IMR-90 (cell line): ENCODE results near the gene CLIC3. TPM values are rescaled to one million over a fixed set of nuclear protein-coding genes. Genes with fewer than 3 reads are reported as not detected.

Experiments used
- ATAC-seq: fragments of 200-7000 bp; cut with Tn5 transposase; 2 replicates; pipeline ENCODE4 v1.9.1; 2020; ENCODE audit warnings: low read depth, mild to moderate bottlenecking, moderate library complexity
- BruUV-seq: library from RNA; stranded (reverse); fragments of 400-500 nt; replicated peaks from 2 replicates; lab custom pipeline; 2021; lab: Mats Ljungman, UMichigan
- CTCF ChIA-PET: fragments of 300-600 bp; formaldehyde crosslinking; extraction: SDS; loops from one replicate; lab custom pipeline; 2021; ENCODE audit warnings: antibody characterized with exemption; lab: Yijun Ruan, JAX
- POLR2A ChIA-PET: fragments of 300-600 bp; sonication (Branson Sonifier 250); formaldehyde crosslinking; loops from one replicate; lab custom pipeline; 2022; ENCODE audit warnings: antibody characterized with exemption; ENCODE audit not compliant: unreplicated experiment; lab: Charles Lee
- DNase-seq: peaks from one replicate; pipeline ENCODE4 v3.0.0; 2013
- H2AFZ ChIP-seq: replicated peaks from 2 replicates; pipeline ENCODE3; 2013; ENCODE audit warnings: low read length, mild to moderate bottlenecking; ENCODE audit not compliant: poor library complexity
- H2AK5ac ChIP-seq: 2 replicates; pipeline ENCODE4 v1.6.1; 2013; ENCODE audit warnings: low read depth, low read length, inconsistent platforms
- H2AK9ac ChIP-seq: replicated peaks from 2 replicates; pipeline ENCODE3; 2013; ENCODE audit warnings: mild to moderate bottlenecking, low read depth, low read length, moderate library complexity; ENCODE audit not compliant: poor library complexity
- H2BK120ac ChIP-seq: 2 replicates; pipeline ENCODE4 v1.6.1; 2013; ENCODE audit warnings: low read depth, low read length, inconsistent platforms
- H2BK15ac ChIP-seq: 3 replicates; pipeline ENCODE4 v1.6.1; 2013; ENCODE audit warnings: low read depth, low read length, inconsistent platforms
- H2BK20ac ChIP-seq: 2 replicates; pipeline ENCODE4 v1.6.1; 2013; ENCODE audit warnings: low read depth, mild to moderate bottlenecking, inconsistent platforms, low read length, moderate library complexity
- H2BK5ac ChIP-seq: 2 replicates; pipeline ENCODE4 v1.6.1; 2013; ENCODE audit warnings: mild to moderate bottlenecking, low read depth, low read length, inconsistent platforms; ENCODE audit not compliant: poor library complexity, severe bottlenecking
- H3K14ac ChIP-seq: replicated peaks from 2 replicates; pipeline ENCODE4 v1.6.1; 2013; ENCODE audit warnings: low read depth, low read length, inconsistent platforms
- H3K18ac ChIP-seq: 2 replicates; pipeline ENCODE4 v1.6.1; 2013; ENCODE audit warnings: low read depth, low read length, control low read depth
- H3K23ac ChIP-seq: 2 replicates; pipeline ENCODE4 v1.6.1; 2013; ENCODE audit warnings: low read depth, low read length, inconsistent platforms
- H3K27ac ChIP-seq: 2 replicates; pipeline ENCODE4 v1.5.1; 2013; ENCODE audit warnings: mild to moderate bottlenecking, control low read depth, low read length; ENCODE audit not compliant: insufficient read depth
- H3K27me3 ChIP-seq: 2 replicates; pipeline ENCODE4 v1.6.1; 2013; ENCODE audit warnings: low read length; ENCODE audit not compliant: control insufficient read depth, insufficient read depth
- H3K36me3 ChIP-seq: 2 replicates; pipeline ENCODE4 v1.6.1; 2013; ENCODE audit warnings: low read length, mixed read lengths; ENCODE audit not compliant: control insufficient read depth, insufficient read depth
- H3K4ac ChIP-seq: 2 replicates; pipeline ENCODE4 v1.6.1; 2013; ENCODE audit warnings: low read depth, low read length, inconsistent platforms
- H3K4me1 ChIP-seq: 2 replicates; pipeline ENCODE4 v1.6.1; 2013; ENCODE audit warnings: low read length, mixed read lengths; ENCODE audit not compliant: control insufficient read depth, insufficient read depth
- H3K4me2 ChIP-seq: 2 replicates; pipeline ENCODE4 v1.6.1; 2013; ENCODE audit warnings: low read depth, mild to moderate bottlenecking, control low read depth, low read length, moderate library complexity
- H3K4me3 ChIP-seq: 2 replicates; pipeline ENCODE4 v1.5.1; 2013; ENCODE audit warnings: low read depth, mild to moderate bottlenecking, control low read depth, low read length, moderate library complexity; ENCODE audit not compliant: insufficient read depth
- H3K56ac ChIP-seq: 2 replicates; pipeline ENCODE4 v1.6.1; 2013; ENCODE audit warnings: low read length, inconsistent platforms; ENCODE audit not compliant: insufficient read depth; ENCODE audit errors: extremely low read depth
- H3K79me1 ChIP-seq, 2 experiments: 2 replicates each; pipeline ENCODE4 v1.6.1; 2013; ENCODE audit warnings: low read length in 2 of 2, inconsistent platforms in 1 of 2, low read depth in 1 of 2
- H3K9ac ChIP-seq: 2 replicates; pipeline ENCODE4 v1.6.1; 2013; ENCODE audit warnings: low read depth, low read length, control low read depth
- H3K9me1 ChIP-seq: 2 replicates; pipeline ENCODE4 v1.6.1; 2013; ENCODE audit warnings: low read length, inconsistent platforms; ENCODE audit not compliant: insufficient read depth
- H3K9me3 ChIP-seq: 2 replicates; pipeline ENCODE4 v1.6.1; 2013; ENCODE audit warnings: low read length; ENCODE audit not compliant: control insufficient read depth, insufficient read depth
- H4K20me1 ChIP-seq: 2 replicates; pipeline ENCODE4 v1.6.1; 2013; ENCODE audit warnings: low read length, inconsistent platforms; ENCODE audit not compliant: insufficient read depth
- H4K5ac ChIP-seq: 2 replicates; pipeline ENCODE4 v1.6.1; 2013; ENCODE audit warnings: mild to moderate bottlenecking, low read depth, low read length, control low read depth
- H4K8ac ChIP-seq, 2 experiments: 2 replicates each; pipeline ENCODE4 v1.6.1; 2013; ENCODE audit warnings: low read depth in 2 of 2, low read length in 2 of 2, control low read depth in 1 of 2, inconsistent platforms in 1 of 2
- H4K91ac ChIP-seq: 2 replicates; pipeline ENCODE4 v1.6.1; 2013; ENCODE audit warnings: low read depth, low read length, inconsistent platforms; ENCODE audit not compliant: insufficient read depth
- BHLHE40 ChIP-seq: fragments of 150-350 bp; IDR thresholded peaks from 2 replicates; pipeline ENCODE4 v1.6.1; 2016; ENCODE audit warnings: mild to moderate bottlenecking, low read depth, low read length
- CEBPB ChIP-seq: IDR thresholded peaks from 2 replicates; pipeline ENCODE4 v1.6.1; 2012; ENCODE audit warnings: low read depth, low read length, improper control_type of control experiment
- CHD1 ChIP-seq: IDR thresholded peaks from 2 replicates; pipeline ENCODE4 v1.6.1; 2012; ENCODE audit warnings: low read depth, low read length, improper control_type of control experiment
- CTCF ChIP-seq: conservative IDR thresholded peaks from 2 replicates; pipeline ENCODE4 v1.5.1; 2012; ENCODE audit warnings: mild to moderate bottlenecking, low read depth, low read length, improper control_type of control experiment
- FOS ChIP-seq: fragments of 150-350 bp; IDR thresholded peaks from 2 replicates; pipeline ENCODE4 v1.6.1; 2016; ENCODE audit warnings: low read depth, low read length
- MAFK ChIP-seq: IDR thresholded peaks from 2 replicates; pipeline ENCODE4 v1.6.1; 2012; ENCODE audit warnings: low read depth, low read length, improper control_type of control experiment
- MAZ ChIP-seq: IDR thresholded peaks from 2 replicates; pipeline ENCODE4 v1.6.1; 2012; ENCODE audit warnings: low read depth, mild to moderate bottlenecking, low read length, improper control_type of control experiment, moderate library complexity, borderline replicate concordance
- MXI1 ChIP-seq: IDR thresholded peaks from 2 replicates; pipeline ENCODE4 v1.6.1; 2012; ENCODE audit warnings: low read depth, mild to moderate bottlenecking, low read length, moderate library complexity, borderline replicate concordance
- NFE2L2 ChIP-seq: fragments of 150-350 bp; IDR thresholded peaks from 2 replicates; pipeline ENCODE4 v1.6.1; 2016; ENCODE audit warnings: low read depth, mild to moderate bottlenecking, low read length
- POLR2A ChIP-seq: IDR thresholded peaks from 2 replicates; pipeline ENCODE4 v1.6.1; 2012; ENCODE audit warnings: mild to moderate bottlenecking, low read depth, low read length
- RAD21 ChIP-seq: IDR thresholded peaks from 2 replicates; pipeline ENCODE4 v1.6.1; 2012; ENCODE audit warnings: low read length, improper control_type of control experiment
- RCOR1 ChIP-seq: IDR thresholded peaks from 2 replicates; pipeline ENCODE4 v1.6.1; 2012; ENCODE audit warnings: mild to moderate bottlenecking, low read length, improper control_type of control experiment; ENCODE audit not compliant: insufficient replicate concordance
- RFX5 ChIP-seq: IDR thresholded peaks from 2 replicates; pipeline ENCODE4 v1.8.0; 2012; ENCODE audit warnings: low read depth, mild to moderate bottlenecking, low read length, moderate library complexity
- SMC3 ChIP-seq: fragments of 150-350 bp; IDR thresholded peaks from 2 replicates; pipeline ENCODE4 v1.6.1; 2016; ENCODE audit warnings: low read depth, mild to moderate bottlenecking, antibody characterized with exemption, low read length, moderate library complexity
- WGBS, 2 experiments: methylation state at CpG; one replicate each; pipeline versions ENCODE4 v1.1.5 to v1.1.7; 2013; ENCODE audit warnings: missing lambda C conversion rate in 2 of 2; ENCODE audit not compliant: insufficient read length in 1 of 2; ENCODE audit errors: extremely low coverage in 2 of 2; 5-methylcytosine and 5-hydroxymethylcytosine counted together
- dilution Hi-C: fragments of 300-500 bp; cut with HindIII; formaldehyde crosslinking; loops from one replicate; pipeline ENCODE4 v1.14.3; 2018; ENCODE audit warnings: low sequenced_read_pairs; ENCODE audit not compliant: unreplicated experiment
- in situ Hi-C: fragments of 300-500 bp; cut with MboI; formaldehyde crosslinking; loops from 3 replicates; pipeline ENCODE4 v1.14.3; 2019; ENCODE audit warnings: low sequenced_read_pairs, inconsistent platforms, mixed read lengths
- intact Hi-C: fragments of 100-400 bp; cut with micrococcal nuclease; formaldehyde crosslinking; loops from 2 replicates; pipeline ENCODE4 v1.10.0; 2022
- polyA plus RNA-seq, 3 experiments: library from polyadenylated mRNA; depleted of rRNA; stranded (reverse); fragments of >200 nt; gene quantifications; 2 replicates each; pipeline ENCODE4 v1.2.3, GENCODE V29; 2012; ENCODE audit warnings: low replicate concordance in 1 of 3
- total RNA-seq: library from RNA; depleted of rRNA; stranded (reverse); fragments of >200 nt; gene quantifications from 2 replicates; pipeline ENCODE4 v1.2.3, GENCODE V29; 2012
- TF ChIP-seq, protein P1 (sequence below): fragments of 150-350 bp; IDR thresholded peaks from 2 replicates; pipeline ENCODE4 v1.6.1; 2016; ENCODE audit warnings: low read depth, mild to moderate bottlenecking, low read length, moderate library complexity, borderline replicate concordance
- TF ChIP-seq, protein P2 (sequence below): fragments of 150-350 bp; IDR thresholded peaks from 2 replicates; pipeline ENCODE4 v1.6.1; 2017; ENCODE audit warnings: mild to moderate bottlenecking, antibody characterized with exemption, low read length, low read depth

CLIC3 gene
- total and polyA plus RNA-seq, 2 of the 4 experiments (the other 2 are of a cell fraction), result 0.18 to 1.7 TPM

DNA sequence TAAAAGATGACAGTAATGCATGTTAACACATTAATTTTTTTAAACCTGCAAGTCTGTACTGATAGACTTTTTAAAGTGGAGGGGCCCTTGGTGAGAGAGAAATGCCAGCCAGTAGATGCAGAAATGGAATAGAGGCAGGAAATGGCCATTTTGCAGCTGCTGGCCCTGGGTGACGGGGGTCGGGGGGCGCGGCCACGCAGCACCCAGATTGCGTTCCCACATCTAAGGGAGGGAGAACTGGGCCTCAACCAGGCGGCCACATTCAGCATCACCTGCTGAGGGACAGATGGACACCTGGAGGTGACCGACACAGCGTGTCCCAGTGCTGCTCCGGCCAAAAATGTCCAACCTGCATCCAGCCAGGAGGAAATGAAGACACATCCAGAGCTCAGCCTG, 6.3 kb upstream of the CLIC3 start:
- no peaks in the 10 kb centered on the region for H3K36me3 ChIP-seq
- no peaks in the 10 kb centered on the region for H3K79me1 ChIP-seq
- no peak overlapping the region for H2AFZ ChIP-seq
- peaks cover 10% of the 10 kb centered on the region for H3K9me1 ChIP-seq
- peaks cover 13% of the 10 kb centered on the region for H3K4me1 ChIP-seq
- dilution Hi-C loops (no loop called here), intact Hi-C loops (no loop called here), in situ Hi-C loops (no loop called here)
- no peak overlapping the region for H2BK20ac ChIP-seq
- no peak overlapping the region for H3K9ac ChIP-seq
- H3K27me3 ChIP-seq, result no peaks in the 10 kb centered on the region
- H2BK15ac ChIP-seq, result no peak overlapping the region
- H3K23ac ChIP-seq, result no peak overlapping the region
- TF ChIP-seq MAZ (no peak), NFE2L2 (no peak), CTCF (no peak), CHD1 (no peak), MXI1 (no peak), CEBPB (no peak), RFX5 (no peak), RCOR1 (no peak), POLR2A (no peak), SMC3 (no peak), FOS (no peak), BHLHE40 (no peak), MAFK (no peak), RAD21 (no peak)
- TF ChIP-seq, protein P1, sequence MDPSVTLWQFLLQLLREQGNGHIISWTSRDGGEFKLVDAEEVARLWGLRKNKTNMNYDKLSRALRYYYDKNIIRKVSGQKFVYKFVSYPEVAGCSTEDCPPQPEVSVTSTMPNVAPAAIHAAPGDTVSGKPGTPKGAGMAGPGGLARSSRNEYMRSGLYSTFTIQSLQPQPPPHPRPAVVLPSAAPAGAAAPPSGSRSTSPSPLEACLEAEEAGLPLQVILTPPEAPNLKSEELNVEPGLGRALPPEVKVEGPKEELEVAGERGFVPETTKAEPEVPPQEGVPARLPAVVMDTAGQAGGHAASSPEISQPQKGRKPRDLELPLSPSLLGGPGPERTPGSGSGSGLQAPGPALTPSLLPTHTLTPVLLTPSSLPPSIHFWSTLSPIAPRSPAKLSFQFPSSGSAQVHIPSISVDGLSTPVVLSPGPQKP, result no peak
- TF ChIP-seq, protein P2, sequence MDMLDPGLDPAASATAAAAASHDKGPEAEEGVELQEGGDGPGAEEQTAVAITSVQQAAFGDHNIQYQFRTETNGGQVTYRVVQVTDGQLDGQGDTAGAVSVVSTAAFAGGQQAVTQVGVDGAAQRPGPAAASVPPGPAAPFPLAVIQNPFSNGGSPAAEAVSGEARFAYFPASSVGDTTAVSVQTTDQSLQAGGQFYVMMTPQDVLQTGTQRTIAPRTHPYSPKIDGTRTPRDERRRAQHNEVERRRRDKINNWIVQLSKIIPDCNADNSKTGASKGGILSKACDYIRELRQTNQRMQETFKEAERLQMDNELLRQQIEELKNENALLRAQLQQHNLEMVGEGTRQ, result no peak
- H2AK9ac ChIP-seq, result no peak overlapping the region
- no peak overlapping the region for H2BK120ac ChIP-seq
- no peak overlapping the region for H3K4me2 ChIP-seq
- peaks cover 8% of the 10 kb centered on the region for H4K20me1 ChIP-seq
- H4K91ac ChIP-seq, result no peak overlapping the region
- no peak overlapping the region for H2BK5ac ChIP-seq
- no peak overlapping the region for H3K18ac ChIP-seq
- H3K27ac ChIP-seq, result no peak overlapping the region
- ChIA-PET CTCF (no interaction called here), POLR2A (no interaction called here)
- H3K56ac ChIP-seq, result no peak overlapping the region
- DNase-seq, result no peak
- no peak for ATAC-seq
- H3K9me3 ChIP-seq, result no peaks in the 10 kb centered on the region
- BruUV-seq, result no TSS peak
- 0 out of 2 replicates have a peak overlapping the region, but pooled peaks have one; percentile 16 for H2AK5ac ChIP-seq
- H3K4ac ChIP-seq, result no peak overlapping the region
- no peak overlapping the region for H4K8ac ChIP-seq
- H3K4me3 ChIP-seq, result no peak overlapping the region
- H3K14ac ChIP-seq, result no peak overlapping the region
- 81% methylated on average over 5 of the region's 10 CpGs; no CpG with 5 or more reads in 1 of the 2 experiments for WGBS, 2 experiments
- H4K5ac ChIP-seq, result no peak overlapping the region
